HG03103 (cell line): ENCODE data around the gene TESK2.
"Not testable (repeated sequence)": the region's sequence is repeated elsewhere in the genome, so short reads cannot be mapped to it uniquely, and the experiment has no call there.

Experiments used
- ATAC-seq: cut with Tn5 transposase; IDR thresholded peaks from one replicate; pipeline ENCODE4 v1.9.1; 2021; ENCODE audit warnings: low read depth; ENCODE audit not compliant: unreplicated experiment

TESK2 gene

GRCh38 chr1:45478121-45478814, 12.7 kb downstream of the TESK2 start:
- no peak for ATAC-seq

GRCh38 chr1:45477646-45478045, 13.3 kb downstream of the TESK2 start:
- ATAC-seq: no peak

GRCh38 chr1:45474194-45474593, 16.8 kb downstream of the TESK2 start:
- not testable (repeated sequence) for ATAC-seq

GRCh38 chr1:45473302-45473701, 17.7 kb downstream of the TESK2 start:
- ATAC-seq: no peak

- no peak for ATAC-seq
These were observed 20.6 kb downstream of the TESK2 start for GRCh38 chr1:45470306-45470798.

GRCh38 chr1:45467353-45467752, 23.6 kb downstream of the TESK2 start:
- not testable (repeated sequence) for ATAC-seq

- no peak for ATAC-seq
These were observed 25.7 kb downstream of the TESK2 start for GRCh38 chr1:45465277-45465676.

- no peak for ATAC-seq
These were observed 32.1 kb downstream of the TESK2 start for GRCh38 chr1:45458894-45459293.

- no peak for ATAC-seq
These were observed 34.4 kb downstream of the TESK2 start for GRCh38 chr1:45456531-45456930.

GRCh38 chr1:45455162-45455561, 35.8 kb downstream of the TESK2 start:
- ATAC-seq: no peak

- no peak for ATAC-seq
These were observed 36.5 kb downstream of the TESK2 start for GRCh38 chr1:45454464-45454863.

GRCh38 chr1:45452503-45452902, 38.5 kb downstream of the TESK2 start:
- no peak for ATAC-seq

- ATAC-seq: no peak
These were observed 42.6 kb downstream of the TESK2 start for GRCh38 chr1:45448357-45448756.

GRCh38 chr1:45446950-45447672, 43.9 kb downstream of the TESK2 start:
- no peak for ATAC-seq

GRCh38 chr1:45446530-45446929, 44.4 kb downstream of the TESK2 start:
- ATAC-seq: no peak

GRCh38 chr1:45444609-45445131, 46.3 kb downstream of the TESK2 start:
- no peak for ATAC-seq

GRCh38 chr1:45443580-45444446, 47.1 kb downstream of the TESK2 start:
- ATAC-seq: no peak

- ATAC-seq: no peak
These were observed 48.7 kb downstream of the TESK2 start for GRCh38 chr1:45442272-45442671.

- ATAC-seq: no peak
These were observed 53.6 kb downstream of the TESK2 start for GRCh38 chr1:45437323-45437722.

GRCh38 chr1:45430490-45430889, 60.5 kb downstream of the TESK2 start:
- ATAC-seq: no peak
